ENCODE measurements around the gene HMGN2.
A peak's percentile ranks its signal among the peaks of the same experiment; 100 is the strongest.
"Not testable (repeated sequence)": the region's sequence is repeated elsewhere in the genome, so short reads cannot be mapped to it uniquely, and the experiment has no call there.

Gene HMGN2

DNA sequence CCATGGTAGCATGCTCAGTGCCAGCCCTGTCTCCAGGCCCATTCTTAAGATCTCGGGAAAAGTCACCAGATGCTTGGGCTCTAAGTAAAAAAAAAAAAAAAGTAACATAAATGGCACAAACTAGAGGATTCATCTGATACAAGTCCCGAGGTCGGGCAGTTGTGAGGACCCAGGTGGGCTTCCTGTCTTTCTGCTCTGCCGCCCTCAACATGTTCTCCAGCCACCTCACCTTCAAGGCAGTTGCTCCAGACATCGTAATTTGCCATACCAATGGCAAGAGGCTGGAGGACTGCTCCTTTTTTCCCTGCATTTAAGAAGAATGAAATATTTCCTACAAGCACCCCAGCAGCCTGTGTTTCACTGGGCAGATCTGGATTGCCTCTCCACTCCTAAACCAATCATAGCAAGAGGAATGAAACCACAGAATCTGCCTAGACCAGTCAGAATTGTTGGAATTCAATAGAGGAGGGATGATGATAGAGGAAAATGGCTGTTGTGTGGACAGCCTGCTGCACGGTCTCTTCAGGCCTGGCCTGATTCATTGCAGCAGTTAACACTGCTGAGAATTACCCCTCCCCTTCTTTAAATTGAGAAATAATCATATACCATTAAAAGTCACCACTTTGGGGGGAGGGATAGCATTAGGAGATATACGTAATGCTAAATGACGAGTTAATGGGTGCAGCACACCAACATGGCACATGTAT is 5.4 kb downstream of the HMGN2 start:
- no peak for DNase-seq

GRCh38 chr1:26478159-26478558 is 5.9 kb downstream of the HMGN2 start:
- DNase-seq, result no peak

DNA sequence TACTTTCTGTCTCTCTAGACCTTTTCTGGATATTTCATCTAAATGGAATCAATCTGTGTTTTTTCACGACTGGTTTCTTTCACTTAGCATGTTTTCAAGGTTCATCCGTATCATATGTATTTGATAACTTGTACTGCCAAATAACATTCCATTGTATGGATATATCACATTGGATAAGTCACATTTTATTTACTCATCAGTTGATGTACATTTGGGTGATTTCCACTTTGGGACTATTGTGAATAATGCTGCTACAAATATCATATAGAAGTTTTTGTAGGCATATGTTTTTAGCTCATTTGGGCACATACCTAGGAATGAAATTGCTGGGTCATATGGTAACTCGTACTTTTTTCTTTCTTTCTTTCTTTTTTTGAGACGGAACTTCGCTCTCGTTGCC is 6.7 kb downstream of the HMGN2 start:
- no peak for DNase-seq

DNA sequence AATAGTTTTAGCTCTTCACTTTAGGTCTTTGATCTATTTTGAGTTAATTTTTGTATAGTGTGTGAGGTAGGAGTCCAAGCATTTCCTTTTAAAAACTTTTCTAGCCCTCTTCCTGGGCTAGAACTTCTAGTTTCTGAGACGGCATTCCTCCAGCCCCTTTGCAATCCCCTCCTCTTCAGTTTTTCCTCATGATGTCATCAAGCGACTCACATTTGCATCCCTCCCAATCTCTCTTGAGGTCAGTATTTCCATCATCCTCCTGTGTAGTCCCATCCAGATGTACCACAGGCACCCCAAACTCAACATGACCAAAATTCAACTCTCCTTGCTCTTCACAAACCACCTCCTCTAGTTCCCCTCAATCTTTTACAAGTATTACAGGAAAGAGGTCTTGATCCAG is 10.7 kb downstream of the HMGN2 start:
- DNase-seq, result no peak

- DNase-seq, result no peak
Observed at GRCh38 chr1:26483980-26484379, 11.7 kb downstream of the HMGN2 start.

- DNase-seq, result no peak
Observed at GRCh38 chr1:26490155-26490554, 17.9 kb downstream of the HMGN2 start.

- DNase-seq, result no peak
Observed at GRCh38 chr1:26493267-26493666, 21.0 kb downstream of the HMGN2 start.

DNA sequence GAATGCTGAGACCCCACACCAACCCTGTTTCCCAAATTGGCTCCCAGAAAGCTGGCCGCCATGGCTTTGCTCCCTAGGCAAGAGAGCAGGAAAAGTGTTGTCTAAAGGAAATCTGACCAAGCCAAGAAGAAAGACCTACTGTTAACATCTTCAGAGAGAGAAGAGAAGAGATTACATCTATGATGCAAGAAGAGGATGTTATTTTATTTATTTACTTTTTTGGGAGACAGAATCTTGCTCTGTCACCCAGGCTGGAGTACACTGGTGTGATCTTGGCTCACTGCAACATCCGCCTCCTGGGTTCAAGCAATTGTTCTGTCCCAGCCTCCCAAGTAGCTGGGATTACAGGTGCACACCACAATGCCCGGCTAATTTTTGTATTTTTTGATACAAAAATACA is 21.7 kb downstream of the HMGN2 start:
- DNase-seq, result no peak

GRCh38 chr1:26496861-26497260 is 24.6 kb downstream of the HMGN2 start:
- no peak for DNase-seq

GRCh38 chr1:26498894-26499293 is 26.7 kb downstream of the HMGN2 start:
- no peak for DNase-seq

DNA sequence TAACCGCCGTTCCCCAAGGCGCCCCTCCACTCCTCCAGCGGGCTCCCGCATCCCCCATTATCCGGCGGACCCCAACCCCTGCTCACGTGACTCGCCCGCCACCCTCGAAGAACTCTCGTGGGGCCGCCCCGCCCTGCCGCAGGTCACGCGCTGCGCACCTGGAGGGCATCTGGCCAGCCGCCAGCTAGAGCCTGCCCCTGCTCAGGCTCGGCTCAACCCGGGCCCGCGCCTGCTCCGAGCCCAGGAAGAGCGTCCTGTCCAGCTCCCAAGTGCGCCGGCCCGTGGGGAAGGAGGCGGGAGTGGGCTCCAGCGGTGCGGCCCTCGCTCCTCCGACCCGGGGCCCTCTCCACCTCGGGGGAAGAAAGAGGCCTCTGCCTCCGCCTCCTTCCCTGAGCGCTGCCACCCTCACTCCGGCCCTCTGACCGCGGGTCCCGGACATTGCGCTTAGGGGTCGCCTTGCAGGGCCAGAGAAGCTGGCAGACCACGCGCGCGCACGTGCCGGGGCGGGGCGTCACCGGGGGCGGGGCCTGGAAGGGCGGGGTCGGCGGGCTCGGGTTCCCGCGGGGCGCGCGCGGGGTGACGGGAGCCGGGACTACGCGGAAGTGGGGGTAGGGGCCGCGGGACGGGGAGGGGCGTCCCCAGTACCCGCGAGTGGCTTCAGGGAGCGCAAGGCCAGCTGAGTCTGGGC is 28.4 kb downstream of the HMGN2 start:
- DNase-seq, result peak; percentile 94 to 95

GRCh38 chr1:26510711-26511110 is 38.5 kb downstream of the HMGN2 start:
- not testable (repeated sequence) for DNase-seq

DNA sequence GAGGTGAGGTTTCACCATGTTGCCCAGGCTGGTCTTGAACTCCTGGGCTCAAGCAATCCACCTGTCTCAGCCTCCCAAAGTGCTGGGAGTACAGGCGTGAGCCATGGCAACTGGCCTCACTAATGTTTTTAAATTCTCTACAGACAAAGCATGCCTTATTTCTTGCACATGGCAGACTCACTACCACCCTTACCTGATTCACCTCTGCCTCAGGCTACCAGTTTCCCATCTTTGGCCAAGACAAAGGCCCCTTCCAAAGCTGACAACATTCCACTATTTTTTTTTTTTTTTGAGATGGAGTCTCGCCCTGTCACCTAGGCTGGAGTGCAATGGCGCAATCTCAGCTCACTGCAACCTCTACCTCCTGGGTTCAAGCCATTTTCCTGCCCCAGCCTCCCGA is 43.6 kb downstream of the HMGN2 start:
- DNase-seq, result not testable (repeated sequence)

- DNase-seq, result no peak
Observed at GRCh38 chr1:26516987-26517765, 44.9 kb downstream of the HMGN2 start.

GRCh38 chr1:26517766-26518049 is 45.5 kb downstream of the HMGN2 start:
- DNase-seq, result no peak

GRCh38 chr1:26518355-26518754 is 46.1 kb downstream of the HMGN2 start:
- DNase-seq, result no peak

- DNase-seq, result no peak
Observed at GRCh38 chr1:26520339-26520738, 48.1 kb downstream of the HMGN2 start.

- DNase-seq, result no peak
Observed at GRCh38 chr1:26521669-26522030, 49.4 kb downstream of the HMGN2 start.

GRCh38 chr1:26522073-26522472 is 49.8 kb downstream of the HMGN2 start:
- DNase-seq, result no peak

- no peak for DNase-seq
Observed at GRCh38 chr1:26524181-26524580, 51.9 kb downstream of the HMGN2 start.
